ENCODE results near the gene ATP2C2. TPM values are rescaled to one million over a fixed set of nuclear protein-coding genes. Genes with fewer than 3 reads are reported as not detected.
"Not testable (repeated sequence)": the region's sequence is repeated elsewhere in the genome, so short reads cannot be mapped to it uniquely, and the experiment has no call there.

Gene ATP2C2
- total RNA-seq, 1 donor from 2014 or later: not detected

- DNase-seq (ENCODE audit: missing footprints); intact Hi-C loops (cut with DNase I); ATAC-seq: not testable (repeated sequence)
Observed at GRCh38 chr16:84337236-84337635, 31.1 kb upstream of the ATP2C2 start.

- DNase-seq (ENCODE audit: missing footprints): no peak
- intact Hi-C loops (cut with DNase I): no loop called here
- ATAC-seq: no peak
Observed at GRCh38 chr16:84339311-84339710, 29.0 kb upstream of the ATP2C2 start.

GRCh38 chr16:84339766-84340165 lies 28.6 kb upstream of the ATP2C2 start:
- intact Hi-C loops (cut with DNase I): no loop called here
- ATAC-seq: no peak
- no peak for DNase-seq (ENCODE audit: missing footprints)

DNA sequence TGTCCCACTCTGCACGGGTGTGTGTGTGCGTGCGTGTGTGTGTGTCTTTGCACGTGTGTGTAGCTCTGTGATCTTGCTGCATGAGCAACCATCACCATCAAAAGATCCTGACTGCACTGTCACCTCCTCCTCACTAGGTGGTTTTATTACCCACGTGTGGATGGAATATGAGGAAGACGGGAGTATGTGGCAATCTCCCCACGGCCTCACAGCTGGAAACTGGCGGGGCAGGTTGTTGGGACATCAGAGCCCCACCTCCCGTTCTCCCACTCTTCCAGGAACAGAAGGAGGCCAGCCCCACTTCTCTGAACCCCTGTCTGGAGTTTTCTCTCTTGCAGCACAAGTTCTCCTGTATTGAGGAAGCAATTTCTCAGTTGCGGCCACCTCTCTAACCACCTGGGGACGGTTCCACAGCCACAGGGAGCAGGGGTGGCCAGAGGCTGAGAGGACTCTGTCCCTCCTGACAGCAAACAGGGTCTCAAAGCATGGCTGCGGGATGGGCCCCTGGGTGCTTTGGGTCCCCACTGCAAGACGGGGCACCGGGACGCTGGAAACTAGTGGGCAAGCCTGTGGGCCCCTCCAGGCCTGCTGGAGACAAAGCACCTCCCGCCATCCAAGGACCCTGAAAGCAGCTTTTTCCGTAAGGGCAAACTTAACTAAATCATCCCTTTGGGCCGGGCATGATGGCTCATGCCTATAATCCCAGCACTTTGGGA lies 27.9 kb upstream of the ATP2C2 start:
- ATAC-seq (no peak), DNase-seq (ENCODE audit: missing footprints) (no peak)
- intact Hi-C loops (cut with DNase I): no loop called here

GRCh38 chr16:84341528-84342295 lies 26.6 kb upstream of the ATP2C2 start:
- ATAC-seq (no peak), DNase-seq (ENCODE audit: missing footprints) (no peak)
- intact Hi-C loops (cut with DNase I): no loop called here

GRCh38 chr16:84343800-84344199 lies 24.5 kb upstream of the ATP2C2 start:
- intact Hi-C loops (cut with DNase I): not testable (repeated sequence)

GRCh38 chr16:84344781-84345180 lies 23.6 kb upstream of the ATP2C2 start:
- intact Hi-C loops (cut with DNase I): no loop called here
- no peak for ATAC-seq

More at GRCh38 chr16:84343800-84344199, 24.5 kb upstream of the ATP2C2 start:
- DNase-seq (ENCODE audit: missing footprints); ATAC-seq: not testable (repeated sequence)

DNA sequence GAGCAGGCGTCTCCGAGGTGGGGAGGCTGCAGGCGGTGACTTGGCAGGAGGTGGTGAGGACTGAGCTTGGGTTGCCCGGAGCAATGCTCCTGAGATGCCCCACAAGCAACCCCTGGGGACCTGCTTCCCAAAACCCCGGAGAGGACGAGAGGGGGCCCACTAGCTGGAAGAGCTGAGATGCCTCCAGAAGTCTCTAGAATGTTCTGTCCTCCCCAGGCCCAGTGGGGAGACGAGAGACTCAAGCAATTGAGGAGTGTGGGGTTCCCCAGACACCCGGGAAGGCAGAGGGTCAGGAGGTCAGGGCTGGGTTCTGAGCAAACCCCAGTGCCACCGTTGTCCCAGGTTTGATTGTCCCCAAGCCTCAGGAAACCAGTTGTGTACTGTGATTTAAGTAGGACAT lies 21.2 kb upstream of the ATP2C2 start:
- ATAC-seq: no peak
- intact Hi-C loops (cut with DNase I): no loop called here
- DNase-seq (ENCODE audit: missing footprints): no peak

More at GRCh38 chr16:84344781-84345180, 23.6 kb upstream of the ATP2C2 start:
- no peak for DNase-seq (ENCODE audit: missing footprints)

- intact Hi-C loops (cut with DNase I): no loop called here
- no peak for DNase-seq (ENCODE audit: missing footprints)
- no peak for ATAC-seq
Observed at GRCh38 chr16:84348386-84348888, 19.9 kb upstream of the ATP2C2 start.

- DNase-seq (ENCODE audit: missing footprints): no peak
- ATAC-seq: no peak
Observed at GRCh38 chr16:84349862-84350684, 18.3 kb upstream of the ATP2C2 start.

GRCh38 chr16:84350685-84351400 lies 17.5 kb upstream of the ATP2C2 start:
- intact Hi-C loops (cut with DNase I): no loop called here
- no peak for ATAC-seq
- DNase-seq (ENCODE audit: missing footprints): no peak

More at GRCh38 chr16:84349862-84350684, 18.3 kb upstream of the ATP2C2 start:
- intact Hi-C loops (cut with DNase I): no loop called here

GRCh38 chr16:84351630-84352029 lies 16.7 kb upstream of the ATP2C2 start:
- DNase-seq (ENCODE audit: missing footprints) (no peak), ATAC-seq (no peak)
- intact Hi-C loops (cut with DNase I): no loop called here

- no peak for ATAC-seq
- intact Hi-C loops (cut with DNase I): no loop called here
- DNase-seq (ENCODE audit: missing footprints): no peak
Observed at GRCh38 chr16:84354306-84354705, 14.0 kb upstream of the ATP2C2 start.

DNA sequence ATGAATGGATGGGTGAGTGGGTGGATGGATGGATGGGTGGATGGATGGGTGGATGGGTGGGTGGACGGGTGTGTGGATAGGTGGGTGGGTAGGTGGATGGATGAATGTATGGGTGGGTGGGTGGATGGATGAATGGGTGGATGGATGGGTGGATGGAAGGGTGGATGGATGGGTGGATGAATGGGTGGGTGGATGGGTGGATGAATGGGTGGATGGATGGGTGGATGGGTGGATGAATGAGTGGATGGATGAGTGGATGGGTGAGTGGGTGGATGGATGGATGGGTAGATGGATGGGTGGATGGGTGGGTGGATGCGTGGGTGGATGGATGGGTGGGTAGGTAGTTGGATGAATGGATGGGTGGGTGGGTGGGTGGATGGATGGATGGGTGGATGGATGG lies 13.2 kb upstream of the ATP2C2 start:
- ATAC-seq (no peak), DNase-seq (ENCODE audit: missing footprints) (no peak)
- intact Hi-C loops (cut with DNase I): no loop called here

- ATAC-seq: no peak
- no peak for DNase-seq (ENCODE audit: missing footprints)
- intact Hi-C loops (cut with DNase I): no loop called here
Observed at GRCh38 chr16:84356176-84356575, 12.2 kb upstream of the ATP2C2 start.

DNA sequence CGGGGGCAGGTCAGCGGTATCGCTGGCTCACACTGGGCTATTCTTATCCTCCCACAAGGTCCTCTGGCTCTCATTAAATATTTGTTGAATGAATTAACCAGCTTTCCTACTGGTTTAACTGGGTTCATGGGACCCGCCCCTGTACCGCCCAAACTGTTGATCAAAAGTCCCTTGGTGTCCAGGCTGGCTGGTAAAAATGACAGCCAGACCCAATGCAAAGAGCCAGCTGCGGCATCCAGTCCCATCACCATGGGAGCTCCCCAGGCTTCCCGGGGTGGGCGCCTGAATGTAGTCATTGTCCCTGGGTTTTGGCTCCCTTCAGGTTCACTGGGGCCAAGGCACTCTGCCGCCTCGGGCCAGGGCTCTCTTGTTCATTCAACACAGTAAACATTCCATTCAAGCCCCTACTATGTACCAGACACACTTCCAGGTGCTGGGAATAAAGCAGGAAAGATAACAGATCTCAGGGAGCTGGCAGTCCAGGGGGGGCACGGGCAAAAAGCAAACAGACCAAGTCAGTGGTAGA lies 11.7 kb upstream of the ATP2C2 start:
- intact Hi-C loops (cut with DNase I): no loop called here
- ATAC-seq (no peak), DNase-seq (ENCODE audit: missing footprints) (no peak)

DNA sequence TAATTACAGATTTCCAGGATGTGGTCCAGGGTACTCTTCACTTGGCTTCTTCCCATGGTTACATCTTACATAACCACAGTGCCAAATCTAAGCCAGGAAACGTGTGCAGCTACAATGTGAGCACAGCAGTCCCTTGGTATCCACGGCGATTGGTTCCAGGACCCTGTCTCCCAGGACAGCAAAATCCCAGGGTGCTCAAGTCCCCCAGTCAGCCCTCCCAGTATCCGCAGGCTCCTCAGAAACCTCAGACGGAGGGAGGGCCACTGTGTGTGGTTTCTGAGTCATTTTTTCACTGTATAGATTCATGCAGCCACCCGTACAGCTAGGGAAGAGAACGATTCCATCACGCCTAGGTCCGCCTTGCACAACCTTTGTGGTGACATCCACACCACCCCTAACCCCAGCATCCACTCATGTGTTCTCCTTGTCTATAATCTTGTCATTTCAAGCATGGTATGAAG lies 11.1 kb upstream of the ATP2C2 start:
- intact Hi-C loops (cut with DNase I): no loop called here
- DNase-seq (ENCODE audit: missing footprints) (no peak), ATAC-seq (no peak)

DNA sequence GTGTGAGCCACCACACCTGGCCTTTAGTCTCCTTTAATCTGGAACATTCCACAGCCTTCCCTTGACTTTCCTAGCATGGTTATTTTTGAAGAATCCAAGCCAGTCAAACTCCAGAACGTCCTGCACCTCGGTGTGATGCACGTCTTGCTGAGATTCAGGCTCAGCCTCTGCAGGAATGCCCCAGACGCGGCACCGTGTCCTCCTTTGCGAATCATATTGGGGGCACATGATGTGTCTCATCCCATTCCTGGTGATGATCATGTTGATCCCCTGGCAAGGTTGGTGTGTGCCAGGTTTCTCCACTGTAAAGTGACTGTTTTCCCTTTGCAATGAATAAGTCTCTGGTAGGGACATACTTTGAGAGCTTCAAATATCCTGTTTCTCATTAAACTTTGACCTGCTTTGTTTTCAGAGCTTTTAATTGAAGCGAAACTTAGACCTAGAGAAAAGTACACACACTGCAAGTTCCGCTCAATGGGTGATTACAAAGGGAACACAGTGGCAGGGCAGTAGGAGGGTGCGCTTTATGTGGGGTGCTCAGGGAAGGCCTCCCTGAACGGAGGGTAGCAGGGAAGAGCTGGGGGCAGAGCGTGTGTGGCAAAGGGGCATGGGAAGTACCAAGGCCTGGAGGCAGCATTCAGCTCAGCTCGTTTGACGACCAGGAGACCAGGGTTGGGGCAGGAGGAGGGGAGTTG lies 9.6 kb upstream of the ATP2C2 start:
- DNase-seq (ENCODE audit: missing footprints) (no peak), ATAC-seq (no peak)
- intact Hi-C loops (cut with DNase I): no loop called here

All from Right ventricle myocardium inferior (tissue), 1 donor.